Measurements from ENCODE around the gene NHSL2. TPM values are rescaled to one million over a fixed set of nuclear protein-coding genes. Genes with fewer than 3 reads are reported as not detected.

The NHSL2 gene
- total RNA-seq, 2 experiments from 2014 or later = not detected

GRCh38 chrX:72201836-72202536, 291.3 kb downstream of the NHSL2 start:
- Histone ChIP-seq H3K27ac (ENCODE audit: low read depth, low read length, poor library complexity, severe bottlenecking) (no peak overlapping the region), H4K20me1 (ENCODE audit: insufficient read depth, low read length) (no peaks in the 10 kb centered on the region), H3K4me1 (ENCODE audit: insufficient read depth, low read length, poor library complexity, severe bottlenecking) (no peaks in the 10 kb centered on the region), H3K4me3 (ENCODE audit: low read depth, low read length, poor library complexity, severe bottlenecking) (no peak overlapping the region), H3K79me2 (ENCODE audit: insufficient read depth, low read depth, low read length) (no peaks in the 10 kb centered on the region), H3K4me2 (ENCODE audit: low read length) (no peak overlapping the region), H3K9me3 (ENCODE audit: low read length) (no peaks in the 10 kb centered on the region), H2AFZ (ENCODE audit: low read length) (no peak overlapping the region), H3K36me3 (ENCODE audit: insufficient read depth, low read length) (peaks cover 51% of the 10 kb centered on the region), H3K9me2 (ENCODE audit: insufficient read depth, low read length) (no peaks in the 10 kb centered on the region)
- no peak for DNase-seq (ENCODE audit: low spot score)
- POLR2A ChIA-PET = interaction anchor here (0.6 to 1.1 kb wide), 2 partner anchors 21 to 37 kb away, joined by 3 read pairs; partner anchors contain the start of gene ERCC6L
- no peak for TF ChIP-seq CTCF (conservative IDR thresholded peaks at IDR 0.05; ENCODE audit: low read length)
- no peak for TF ChIP-seq EZH2phosphoT487 (IDR thresholded peaks at IDR 0.05; ENCODE audit: borderline replicate concordance, low read depth, low read length)
- CTCF ChIA-PET (ENCODE audit: unreplicated experiment) = no interaction called here
- intact Hi-C loops (cut with micrococcal nuclease; ENCODE audit: unreplicated experiment) = no loop called here
- BruUV-seq (replicated peaks) = no TSS peak

Small RNA genes lying within 50 kb of the gene (small RNA-seq; reads per million reads assigned to genes)
- not detected for gene RNU6-1078P

Other genes starting within 250 kb of the NHSL2 start
- not detected in 2 replicates for gene CXorf49, start 192.6 kb upstream of the NHSL2 start, total RNA-seq (2014; rRNA removed; shearing (Covaris generic))
- not detected in 2 replicates for gene CXorf49, start 192.6 kb upstream of the NHSL2 start, total RNA-seq (2022)
- not detected in 2 replicates for gene CXorf49B, start 147.5 kb upstream of the NHSL2 start, total RNA-seq (2014; rRNA removed; shearing (Covaris generic))
- gene CXorf49B, start 147.5 kb upstream of the NHSL2 start, total RNA-seq (2022) = not detected in 2 replicates
- not detected in 2 replicates for gene RTL5, start 221.1 kb downstream of the NHSL2 start, total RNA-seq (2014; rRNA removed; shearing (Covaris generic))
- not detected in 2 replicates for gene RTL5, start 221.1 kb downstream of the NHSL2 start, total RNA-seq (2022)